Kidney epithelial cell (primary cell): Measurements from ENCODE around the gene USP15. TPM values are rescaled to one million over a fixed set of nuclear protein-coding genes. Genes with fewer than 3 reads are reported as not detected.

ENCODE experiments used
- DNase-seq: peaks from one replicate; pipeline ENCODE4 v3.0.0-alpha.2; 2010; ENCODE audit warnings: low read depth
- H3K27me3 ChIP-seq: 2 replicates; pipeline ENCODE4 v1.6.0; 2011; ENCODE audit warnings: low read length; ENCODE audit not compliant: control insufficient read depth, insufficient read depth
- H3K36me3 ChIP-seq: 2 replicates; pipeline ENCODE4 v1.5.1; 2011; ENCODE audit warnings: low read length; ENCODE audit not compliant: control insufficient read depth, insufficient read depth
- H3K4me3 ChIP-seq: 2 replicates; pipeline ENCODE4 v1.5.1; 2011; ENCODE audit warnings: low read depth, mild to moderate bottlenecking, control low read depth, low read length
- total RNA-seq: library from RNA; depleted of rRNA; stranded (reverse); fragments of >200 nt; gene quantifications from 2 replicates; pipeline ENCODE4 v1.2.3, GENCODE V29; 2015
- TF ChIP-seq, protein P1 (sequence below): IDR thresholded peaks from 2 replicates; pipeline ENCODE4 v1.5.1; 2011; ENCODE audit warnings: mild to moderate bottlenecking, moderate library complexity, low read length, control low read depth, inconsistent platforms; ENCODE audit not compliant: insufficient read depth, poor library complexity, severe bottlenecking

USP15 gene
- total RNA-seq, 1 donor from 2014 or later: 37.5 TPM

DNA sequence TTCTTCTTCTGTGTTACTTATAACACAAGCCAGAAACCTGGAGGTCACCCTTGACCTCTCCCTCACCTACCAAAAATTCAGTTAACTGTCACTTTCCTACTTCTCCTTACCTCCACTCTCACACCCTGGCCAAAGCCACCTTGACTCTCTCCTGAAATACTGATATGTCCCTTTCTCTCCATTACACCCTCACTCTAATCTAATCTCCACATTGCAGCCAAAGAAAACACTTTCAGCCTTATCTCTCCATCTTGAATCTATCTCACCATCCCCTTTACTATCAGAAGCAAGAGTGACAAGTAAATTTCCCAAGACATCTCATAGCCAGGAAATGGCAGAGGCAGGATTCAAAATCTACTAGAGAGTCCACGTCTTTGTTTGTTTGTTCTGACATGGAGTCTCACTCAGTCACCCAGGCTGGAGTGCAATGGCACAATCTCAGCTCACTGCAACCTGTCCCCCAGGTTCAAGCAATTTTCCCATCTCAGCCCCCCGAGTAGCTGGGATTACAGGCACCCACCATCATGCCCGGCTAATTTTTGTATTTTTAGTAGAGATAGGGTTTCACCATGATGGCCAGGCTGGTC lies 28.0 kb upstream of the USP15 start:
- no peak for DNase-seq
- TF ChIP-seq, protein P1, sequence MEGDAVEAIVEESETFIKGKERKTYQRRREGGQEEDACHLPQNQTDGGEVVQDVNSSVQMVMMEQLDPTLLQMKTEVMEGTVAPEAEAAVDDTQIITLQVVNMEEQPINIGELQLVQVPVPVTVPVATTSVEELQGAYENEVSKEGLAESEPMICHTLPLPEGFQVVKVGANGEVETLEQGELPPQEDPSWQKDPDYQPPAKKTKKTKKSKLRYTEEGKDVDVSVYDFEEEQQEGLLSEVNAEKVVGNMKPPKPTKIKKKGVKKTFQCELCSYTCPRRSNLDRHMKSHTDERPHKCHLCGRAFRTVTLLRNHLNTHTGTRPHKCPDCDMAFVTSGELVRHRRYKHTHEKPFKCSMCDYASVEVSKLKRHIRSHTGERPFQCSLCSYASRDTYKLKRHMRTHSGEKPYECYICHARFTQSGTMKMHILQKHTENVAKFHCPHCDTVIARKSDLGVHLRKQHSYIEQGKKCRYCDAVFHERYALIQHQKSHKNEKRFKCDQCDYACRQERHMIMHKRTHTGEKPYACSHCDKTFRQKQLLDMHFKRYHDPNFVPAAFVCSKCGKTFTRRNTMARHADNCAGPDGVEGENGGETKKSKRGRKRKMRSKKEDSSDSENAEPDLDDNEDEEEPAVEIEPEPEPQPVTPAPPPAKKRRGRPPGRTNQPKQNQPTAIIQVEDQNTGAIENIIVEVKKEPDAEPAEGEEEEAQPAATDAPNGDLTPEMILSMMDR: no peak
- Histone ChIP-seq H3K27me3 (no peaks in the 10 kb centered on the region), H3K36me3 (no peaks in the 10 kb centered on the region), H3K4me3 (no peak overlapping the region)

DNA sequence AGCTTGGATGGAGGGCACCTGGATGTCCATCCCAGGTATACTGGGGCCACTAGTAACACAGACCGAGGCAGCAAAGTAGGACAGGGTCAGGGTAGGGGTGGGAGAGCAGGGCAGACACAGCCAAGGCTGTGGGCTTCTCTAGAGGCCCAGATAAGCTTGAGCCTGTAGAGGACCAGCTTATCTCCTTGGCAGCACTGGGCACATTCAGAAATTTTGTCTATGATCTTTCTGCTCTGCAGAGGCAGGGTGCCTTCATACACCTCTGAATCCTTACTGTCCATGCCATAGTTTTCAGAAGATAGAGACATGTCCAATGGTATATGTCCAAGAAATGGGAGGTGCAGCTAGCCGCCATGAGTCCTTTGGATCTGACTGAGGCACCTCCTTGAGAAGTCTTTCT lies 26.4 kb upstream of the USP15 start:
- Histone ChIP-seq H3K4me3 (no peak overlapping the region), H3K36me3 (no peaks in the 10 kb centered on the region), H3K27me3 (no peaks in the 10 kb centered on the region)
- TF ChIP-seq, protein P1: no peak
- no peak for DNase-seq

DNA sequence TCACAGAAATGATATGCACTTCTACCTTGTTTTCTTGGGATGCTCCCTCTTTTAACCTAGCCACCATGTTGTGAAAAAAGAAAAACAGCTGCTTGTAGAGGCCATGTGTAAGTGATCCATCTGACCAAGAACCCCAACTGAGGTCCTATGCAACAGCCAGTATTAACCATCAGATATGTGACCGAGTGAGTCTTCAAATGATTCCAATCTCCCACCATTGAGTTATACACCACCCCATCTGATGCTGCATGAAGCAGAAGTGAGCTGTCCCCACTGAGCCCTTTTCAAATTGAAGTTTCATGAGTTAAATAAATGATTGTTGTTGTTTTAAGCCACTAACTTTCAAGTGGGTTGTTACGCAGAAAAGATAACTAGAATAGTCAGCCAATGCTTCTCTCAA lies 20.6 kb upstream of the USP15 start:
- H3K36me3 ChIP-seq: no peaks in the 10 kb centered on the region
- TF ChIP-seq, protein P1: no peak
- no peak overlapping the region for H3K4me3 ChIP-seq
- H3K27me3 ChIP-seq: no peaks in the 10 kb centered on the region
- DNase-seq: no peak

DNA sequence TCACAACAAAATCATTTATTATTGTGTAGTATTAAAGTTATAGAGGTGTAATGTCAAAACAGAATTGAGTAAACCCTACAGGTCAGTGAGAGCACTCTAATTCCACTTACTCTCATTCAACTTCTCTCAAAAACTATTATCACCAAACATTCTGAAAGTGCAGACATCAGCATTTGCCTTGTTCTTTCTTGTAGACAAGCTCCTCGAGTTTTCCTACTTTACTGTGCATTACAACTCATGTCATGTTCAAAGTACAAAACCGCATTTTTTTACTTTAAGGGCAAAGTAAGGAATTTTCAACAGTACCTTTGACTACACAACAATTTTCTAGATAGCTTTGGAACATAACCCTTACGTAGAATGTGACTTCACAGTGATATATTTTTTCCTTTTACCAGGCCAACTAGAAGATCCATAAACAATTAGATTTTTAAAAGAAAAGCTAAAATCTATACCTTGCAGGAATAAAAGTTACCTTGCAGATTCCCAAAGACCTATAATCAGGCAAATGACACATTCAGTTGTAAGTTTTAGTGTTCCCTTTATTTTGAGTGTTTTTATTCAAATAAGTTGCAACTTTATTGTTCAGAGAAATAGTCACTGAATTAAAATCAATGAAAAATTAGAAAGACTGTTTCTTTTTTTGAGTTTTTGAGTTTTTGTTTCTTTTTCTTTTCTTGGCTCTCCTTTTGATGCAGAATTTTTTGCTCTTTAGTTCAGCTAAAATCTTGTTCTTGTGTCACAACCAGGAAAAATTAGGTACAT lies 12.7 kb upstream of the USP15 start:
- TF ChIP-seq, protein P1: no peak
- Histone ChIP-seq H3K27me3 (no peaks in the 10 kb centered on the region), H3K4me3 (no peak overlapping the region), H3K36me3 (no peaks in the 10 kb centered on the region)
- DNase-seq: no peak

DNA sequence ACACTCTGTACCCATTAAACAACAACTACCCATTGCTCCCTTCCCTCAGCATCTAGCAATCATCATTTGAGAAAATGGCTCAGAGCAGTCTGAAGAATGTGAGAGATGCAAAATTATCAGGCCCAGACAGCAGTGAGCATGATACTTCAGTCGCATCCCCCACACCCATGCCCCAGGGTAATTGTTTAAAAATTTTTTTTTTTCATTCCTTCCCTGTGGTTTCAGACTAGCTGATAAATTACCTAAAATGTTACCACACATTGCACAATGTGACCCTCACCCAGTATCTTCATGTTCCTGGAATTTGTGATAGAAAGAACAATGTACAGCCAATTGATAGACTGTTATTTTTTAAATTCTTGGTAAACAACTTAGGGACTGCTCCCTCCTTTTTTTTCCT lies 11.3 kb upstream of the USP15 start:
- TF ChIP-seq, protein P1: no peak
- DNase-seq: no peak
- Histone ChIP-seq H3K4me3 (no peak overlapping the region), H3K27me3 (no peaks in the 10 kb centered on the region), H3K36me3 (no peaks in the 10 kb centered on the region)
